Mesenchymal stem cell (in vitro differentiated cells and primary cell): Measurements from ENCODE around the gene C9orf50.

Source experiments
- DNase-seq: peaks from one replicate; pipeline ENCODE4 v3.0.0-alpha.2; 2013
- H2AFZ ChIP-seq: one replicate; pipeline ENCODE4 v1.6.1; 2013; ENCODE audit warnings: low read depth, mild to moderate bottlenecking, control low read depth, inconsistent platforms, low read length, moderate library complexity
- H2AK5ac ChIP-seq: 2 replicates; pipeline ENCODE4 v1.6.1; 2013; ENCODE audit warnings: low read length, moderate library complexity, mild to moderate bottlenecking, inconsistent platforms; ENCODE audit not compliant: severe bottlenecking
- H2BK120ac ChIP-seq: one replicate; pipeline ENCODE4 v1.6.1; 2013; ENCODE audit warnings: low read depth, mild to moderate bottlenecking, inconsistent platforms, low read length, moderate library complexity
- H2BK12ac ChIP-seq, 2 experiments: one replicate each; pipeline ENCODE4 v1.6.1; 2013; ENCODE audit warnings: inconsistent platforms in 2 of 2, low read length in 2 of 2, mild to moderate bottlenecking in 2 of 2, moderate library complexity in 2 of 2, control low read depth in 1 of 2
- H2BK15ac ChIP-seq: one replicate; pipeline ENCODE4 v1.6.1; 2013; ENCODE audit warnings: mild to moderate bottlenecking, low read depth, inconsistent platforms; ENCODE audit not compliant: poor library complexity, severe bottlenecking
- H2BK5ac ChIP-seq: 2 replicates; pipeline ENCODE4 v1.6.1; 2013; ENCODE audit warnings: low read depth, mild to moderate bottlenecking, low read length, control low read depth, inconsistent platforms; ENCODE audit not compliant: poor library complexity, severe bottlenecking
- H3K14ac ChIP-seq, 2 experiments: one replicate each; pipeline ENCODE4 v1.6.1; 2013; ENCODE audit warnings: inconsistent platforms in 2 of 2, low read length in 2 of 2, control low read depth in 1 of 2, mild to moderate bottlenecking in 1 of 2, moderate library complexity in 1 of 2
- H3K18ac ChIP-seq, 2 experiments: one replicate each; pipeline ENCODE4 v1.6.1; 2013; ENCODE audit warnings: inconsistent platforms in 2 of 2, low read length in 2 of 2, control low read depth in 1 of 2, low read depth in 1 of 2, mild to moderate bottlenecking in 1 of 2
- H3K23ac ChIP-seq, 2 experiments: one replicate each; pipeline ENCODE4 v1.6.1; 2013; ENCODE audit warnings: inconsistent platforms in 2 of 2, low read length in 2 of 2, mild to moderate bottlenecking in 2 of 2, moderate library complexity in 2 of 2, control low read depth in 1 of 2
- H3K27ac ChIP-seq: 2 replicates; pipeline ENCODE4 v1.5.1; 2013; ENCODE audit warnings: mild to moderate bottlenecking, moderate library complexity, low read length, control low read depth, inconsistent platforms; ENCODE audit not compliant: poor library complexity, severe bottlenecking
- H3K27me3 ChIP-seq, 2 experiments: 2 replicates each; pipeline versions ENCODE4 v1.6.1 to v1.7.0; 2013; ENCODE audit warnings: low read length in 2 of 2, mild to moderate bottlenecking in 2 of 2, moderate library complexity in 2 of 2, control low read depth in 1 of 2, inconsistent platforms in 1 of 2; ENCODE audit not compliant: control insufficient read depth in 1 of 2, insufficient read depth in 1 of 2
- H3K36me3 ChIP-seq, 2 experiments: 2 replicates each; pipeline versions ENCODE4 v1.6.1 to v1.7.0; 2013; ENCODE audit warnings: low read length in 2 of 2, control low read depth in 1 of 2, inconsistent platforms in 1 of 2, low read depth in 1 of 2, mild to moderate bottlenecking in 1 of 2; ENCODE audit not compliant: insufficient read depth in 2 of 2, control insufficient read depth in 1 of 2
- H3K4ac ChIP-seq, 2 experiments: one replicate each; pipeline ENCODE4 v1.6.1; 2013; ENCODE audit warnings: inconsistent platforms in 2 of 2, low read length in 2 of 2, mild to moderate bottlenecking in 2 of 2, moderate library complexity in 2 of 2, control low read depth in 1 of 2, low read depth in 1 of 2
- H3K4me1 ChIP-seq: 2 replicates; pipeline ENCODE4 v1.6.1; 2013; ENCODE audit warnings: low read depth, low read length, control low read depth; ENCODE audit not compliant: control insufficient read depth, insufficient read depth
- H3K4me2 ChIP-seq: 2 replicates; pipeline ENCODE4 v1.6.1; 2013; ENCODE audit warnings: low read length, mild to moderate bottlenecking, inconsistent platforms; ENCODE audit not compliant: poor library complexity, severe bottlenecking
- H3K4me3 ChIP-seq, 2 experiments: 2 replicates each; pipeline versions ENCODE4 v1.5.1 to v1.7.0; 2013; ENCODE audit warnings: low read length in 2 of 2, mild to moderate bottlenecking in 2 of 2, control low read depth in 1 of 2, low read depth in 1 of 2; ENCODE audit not compliant: insufficient read depth in 1 of 2
- H3K79me1 ChIP-seq: replicated peaks from 2 replicates; pipeline ENCODE4 v1.6.1; 2013; ENCODE audit warnings: mild to moderate bottlenecking, control low read depth, low read length, inconsistent platforms; ENCODE audit not compliant: poor library complexity, severe bottlenecking
- H3K9ac ChIP-seq: 2 replicates; pipeline ENCODE4 v1.7.0; 2013; ENCODE audit warnings: mild to moderate bottlenecking, low read length, moderate library complexity
- H3K9me3 ChIP-seq: 2 replicates; pipeline ENCODE4 v1.7.0; 2013; ENCODE audit warnings: mild to moderate bottlenecking, low read length; ENCODE audit not compliant: control insufficient read depth
- H4K8ac ChIP-seq: one replicate; pipeline ENCODE4 v1.6.1; 2013; ENCODE audit warnings: inconsistent platforms, mild to moderate bottlenecking, low read length, moderate library complexity
- H4K91ac ChIP-seq: one replicate; pipeline ENCODE4 v1.6.1; 2013; ENCODE audit warnings: mild to moderate bottlenecking, low read length, inconsistent platforms
- WGBS: methylation state at CpG from one replicate; pipeline ENCODE4 v1.1.7; 2013; ENCODE audit warnings: mixed read lengths; 5-methylcytosine and 5-hydroxymethylcytosine counted together

C9orf50 gene

GRCh38 chr9:129635099-129636065 lies 14.5 kb upstream of the C9orf50 start:
- Histone ChIP-seq H3K14ac (no peak overlapping the region), H3K27me3 (no peaks in the 10 kb centered on the region), H3K18ac (no peak overlapping the region), H2BK120ac (no peak overlapping the region), H2BK5ac (no peak overlapping the region), H2AFZ (no peak overlapping the region), H3K4me2 (no peak overlapping the region), H4K8ac (no peak overlapping the region), H4K91ac (peak overlapping the region; percentile 21), H3K4me1 (peaks cover 33% of the 10 kb centered on the region), H3K36me3 (peaks cover 63 to 83% of the 10 kb centered on the region in 2 experiments), H2BK12ac (no peak overlapping the region), H3K23ac (no peak overlapping the region), H3K4me3 (no peak overlapping the region), H3K9me3 (no peaks in the 10 kb centered on the region), H2BK15ac (no peak overlapping the region), H3K4ac (no peak overlapping the region), H2AK5ac (no peak overlapping the region), H3K9ac (no peak overlapping the region), H3K27ac (no peak overlapping the region), H3K79me1 (peaks cover 39% of the 10 kb centered on the region)
- 97% methylated on average over 34 of the region's 34 CpGs for WGBS
- DNase-seq = no peak

GRCh38 chr9:129633848-129634247 lies 12.9 kb upstream of the C9orf50 start:
- peaks cover 57 to 78% of the 10 kb centered on the region in 2 experiments for H3K36me3 ChIP-seq
- H3K27me3 ChIP-seq = no peaks in the 10 kb centered on the region
- no peak overlapping the region for H3K23ac ChIP-seq
- peaks cover 30% of the 10 kb centered on the region for H3K79me1 ChIP-seq
- no peak overlapping the region for H3K9ac ChIP-seq
- no peak overlapping the region for H4K91ac ChIP-seq
- no peak overlapping the region for H3K14ac ChIP-seq
- H4K8ac ChIP-seq = peak overlapping the region; percentile 12
- H2BK5ac ChIP-seq = no peak overlapping the region
- H3K18ac ChIP-seq = no peak overlapping the region
- WGBS = 91% methylated on average over 13 of the region's 13 CpGs
- H3K4me2 ChIP-seq = no peak overlapping the region
- no peak overlapping the region for H2BK120ac ChIP-seq
- no peak overlapping the region for H2BK12ac ChIP-seq
- no peaks in the 10 kb centered on the region for H3K9me3 ChIP-seq
- H3K4me1 ChIP-seq = peaks cover 36% of the 10 kb centered on the region
- H2BK15ac ChIP-seq = no peak overlapping the region
- no peak overlapping the region for H3K4me3 ChIP-seq
- no peak for DNase-seq
- no peak overlapping the region for H3K4ac ChIP-seq
- no peak overlapping the region for H3K27ac ChIP-seq
- H2AFZ ChIP-seq = no peak overlapping the region
- no peak overlapping the region for H2AK5ac ChIP-seq

DNA sequence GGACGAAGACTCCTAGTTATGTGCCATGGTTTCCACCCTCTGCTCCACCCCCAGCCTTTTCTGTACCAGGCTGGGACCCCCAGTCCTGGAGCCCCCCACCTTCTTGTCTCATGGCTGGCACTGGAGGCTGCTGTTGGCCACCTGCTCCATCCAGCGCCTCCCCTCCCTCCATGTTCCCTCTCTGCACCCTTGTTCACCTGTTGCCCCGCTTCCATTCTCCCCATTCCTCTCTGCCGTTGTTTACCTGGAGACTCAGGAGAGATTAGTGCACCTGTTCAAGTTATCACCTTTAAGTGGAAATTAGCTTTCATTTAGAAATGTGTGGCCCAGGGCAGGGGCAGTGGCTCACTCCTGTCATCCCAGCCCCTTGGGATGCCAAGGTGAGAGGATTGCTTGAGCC lies 12.3 kb upstream of the C9orf50 start:
- Histone ChIP-seq H3K4me2 (no peak overlapping the region), H3K9ac (no peak overlapping the region), H4K91ac (no peak overlapping the region), H3K9me3 (no peaks in the 10 kb centered on the region), H3K79me1 (peaks cover 24% of the 10 kb centered on the region), H3K14ac (no peak overlapping the region), H3K23ac (no peak overlapping the region), H3K18ac (no peak overlapping the region), H4K8ac (no peak overlapping the region), H2AK5ac (no peak overlapping the region), H3K27me3 (no peaks in the 10 kb centered on the region), H3K4ac (no peak overlapping the region), H3K4me1 (peaks cover 40% of the 10 kb centered on the region), H2BK15ac (no peak overlapping the region), H2BK12ac (no peak overlapping the region), H3K4me3 (no peak overlapping the region), H2BK5ac (no peak overlapping the region), H3K27ac (no peak overlapping the region), H2BK120ac (no peak overlapping the region), H3K36me3 (peaks cover 56 to 71% of the 10 kb centered on the region in 2 experiments), H2AFZ (no peak overlapping the region)
- 97% methylated on average over 4 of the region's 4 CpGs for WGBS
- no peak for DNase-seq

- Histone ChIP-seq H3K14ac (no peak overlapping the region), H2BK120ac (no peak overlapping the region), H3K4ac (no peak overlapping the region), H2AFZ (no peak overlapping the region), H3K4me1 (peaks cover 47% of the 10 kb centered on the region), H2BK5ac (no peak overlapping the region), H4K91ac (no peak overlapping the region), H3K36me3 (peaks cover 50 to 64% of the 10 kb centered on the region in 2 experiments), H4K8ac (no peak overlapping the region), H3K27me3 (no peaks in the 10 kb centered on the region), H3K27ac (no peak overlapping the region), H3K4me3 (no peak overlapping the region), H3K18ac (no peak overlapping the region), H3K9ac (no peak overlapping the region), H3K9me3 (no peaks in the 10 kb centered on the region), H2BK12ac (no peak overlapping the region), H2BK15ac (no peak overlapping the region), H3K79me1 (peaks cover 18% of the 10 kb centered on the region), H3K4me2 (no peak overlapping the region), H2AK5ac (no peak overlapping the region), H3K23ac (no peak overlapping the region)
- no peak for DNase-seq
- WGBS = 95% methylated on average over 13 of the region's 13 CpGs
These were observed 11.6 kb upstream of the C9orf50 start for GRCh38 chr9:129632460-129632859.
